HG02885 (cell line): ENCODE measurements around the gene BCL2L14.
A peak's percentile ranks its signal among the peaks of the same experiment; 100 is the strongest.

Source experiments
- ATAC-seq: cut with Tn5 transposase; IDR thresholded peaks from one replicate; pipeline ENCODE4 v1.9.1; 2021; ENCODE audit warnings: mild to moderate bottlenecking; ENCODE audit not compliant: unreplicated experiment, poor library complexity

Gene BCL2L14

DNA sequence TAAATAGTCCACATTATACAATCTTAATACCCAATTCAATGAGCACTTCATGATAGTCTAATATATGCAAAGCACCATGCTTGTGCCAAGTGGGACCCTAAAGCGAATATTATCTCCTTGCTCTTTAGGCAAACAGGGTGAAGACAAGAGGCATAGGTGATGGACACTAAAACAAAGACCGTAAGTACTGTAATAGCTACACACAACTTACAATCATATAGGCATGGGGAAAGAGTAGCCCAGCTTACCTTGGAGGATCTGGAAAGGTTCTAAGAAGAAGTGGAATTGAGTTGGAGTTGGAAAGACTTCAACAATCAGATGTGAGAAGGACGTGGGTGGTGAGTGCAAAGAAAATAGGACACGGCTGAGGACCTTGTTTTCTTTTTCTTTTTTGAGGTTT, 19.1 kb upstream of the BCL2L14 start:
- no peak for ATAC-seq

DNA sequence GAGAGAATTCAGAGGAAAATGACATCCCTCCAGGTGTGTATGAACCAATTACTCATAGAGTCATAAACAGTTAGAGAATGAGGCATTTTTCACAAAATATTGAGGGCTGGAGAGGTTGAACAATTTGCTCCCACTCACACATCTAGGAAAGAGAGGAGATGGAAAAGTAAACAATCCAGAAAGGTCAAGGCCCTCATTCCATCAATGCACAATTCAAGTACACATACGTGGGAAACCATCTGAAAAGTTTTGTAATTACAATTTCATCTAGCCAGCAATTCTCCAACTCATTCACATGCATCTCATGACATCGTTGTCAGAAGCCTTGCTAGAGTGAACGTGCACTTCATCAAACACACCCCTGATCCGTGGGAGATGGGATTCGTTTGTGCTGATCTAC, 15.7 kb upstream of the BCL2L14 start:
- ATAC-seq: no peak

- ATAC-seq: no peak
These were observed 13.8 kb upstream of the BCL2L14 start for GRCh38 chr12:12056951-12057350.

- no peak for ATAC-seq
These were observed 6.1 kb upstream of the BCL2L14 start for GRCh38 chr12:12064596-12064995.

DNA sequence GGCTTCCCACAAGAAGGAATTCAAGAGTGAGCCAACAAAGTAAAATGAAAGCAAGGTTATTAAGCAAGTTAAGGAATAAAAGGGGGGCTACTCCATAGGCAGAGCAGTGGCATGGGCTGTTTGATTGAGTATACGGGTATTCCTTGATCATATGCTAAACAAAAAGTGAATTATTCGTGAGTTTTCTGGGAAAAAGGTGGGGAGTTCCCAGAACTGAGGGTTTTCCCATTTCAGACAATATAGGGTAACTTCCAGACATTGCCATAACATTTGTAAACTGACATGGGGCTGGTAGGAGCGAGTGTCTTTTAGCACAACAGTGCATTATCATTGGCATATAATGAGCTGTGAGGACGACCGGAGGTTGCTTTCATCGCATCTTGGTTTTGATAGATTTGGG, 2.0 kb upstream of the BCL2L14 start:
- ATAC-seq: no peak

DNA sequence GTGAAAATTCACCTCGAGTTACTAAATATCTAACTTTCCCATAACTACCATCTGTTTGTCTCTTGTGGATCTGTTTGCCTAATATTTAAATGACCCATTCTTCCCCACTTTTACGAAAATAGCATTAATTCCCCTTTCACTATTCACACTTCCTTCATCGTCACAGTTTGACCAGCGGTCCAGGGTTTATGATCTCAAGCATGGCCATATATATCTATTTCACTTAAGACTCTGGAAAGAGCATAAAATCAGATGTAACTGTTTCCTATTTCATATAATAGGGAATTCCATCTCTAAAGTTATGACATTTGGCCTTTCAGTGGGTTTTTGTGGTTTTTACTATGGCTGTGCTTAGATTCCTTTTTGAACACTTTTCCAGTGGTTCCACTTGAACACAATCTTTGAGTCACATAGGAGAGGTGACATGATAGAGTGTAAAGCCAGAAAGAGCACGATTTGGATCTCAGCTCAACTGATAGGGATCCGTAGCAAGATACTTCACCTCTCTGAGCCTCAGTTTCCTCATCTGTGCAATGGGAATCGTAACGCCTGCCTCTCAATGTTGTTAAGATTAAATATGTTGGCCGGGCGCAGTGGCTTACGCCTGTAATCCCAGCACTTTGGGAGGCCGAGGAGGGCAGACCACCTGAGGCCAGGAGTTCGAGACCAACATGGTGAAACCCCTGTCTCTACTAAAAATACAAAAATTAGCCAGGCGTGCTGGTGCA, 754 bp upstream of the BCL2L14 start:
- ATAC-seq: no peak

GRCh38 chr12:12072064-12072760, 1.5 kb downstream of the BCL2L14 start:
- peak; percentile 75 for ATAC-seq

DNA sequence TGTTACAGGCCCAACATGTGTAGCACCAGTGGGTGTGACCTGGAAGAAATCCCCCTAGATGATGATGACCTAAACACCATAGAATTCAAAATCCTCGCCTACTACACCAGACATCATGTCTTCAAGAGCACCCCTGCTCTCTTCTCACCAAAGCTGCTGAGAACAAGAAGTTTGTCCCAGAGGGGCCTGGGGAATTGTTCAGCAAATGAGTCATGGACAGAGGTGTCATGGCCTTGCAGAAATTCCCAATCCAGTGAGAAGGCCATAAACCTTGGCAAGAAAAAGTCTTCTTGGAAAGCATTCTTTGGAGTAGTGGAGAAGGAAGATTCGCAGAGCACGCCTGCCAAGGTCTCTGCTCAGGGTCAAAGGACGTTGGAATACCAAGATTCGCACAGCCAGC, 8.6 kb downstream of the BCL2L14 start:
- no peak for ATAC-seq

DNA sequence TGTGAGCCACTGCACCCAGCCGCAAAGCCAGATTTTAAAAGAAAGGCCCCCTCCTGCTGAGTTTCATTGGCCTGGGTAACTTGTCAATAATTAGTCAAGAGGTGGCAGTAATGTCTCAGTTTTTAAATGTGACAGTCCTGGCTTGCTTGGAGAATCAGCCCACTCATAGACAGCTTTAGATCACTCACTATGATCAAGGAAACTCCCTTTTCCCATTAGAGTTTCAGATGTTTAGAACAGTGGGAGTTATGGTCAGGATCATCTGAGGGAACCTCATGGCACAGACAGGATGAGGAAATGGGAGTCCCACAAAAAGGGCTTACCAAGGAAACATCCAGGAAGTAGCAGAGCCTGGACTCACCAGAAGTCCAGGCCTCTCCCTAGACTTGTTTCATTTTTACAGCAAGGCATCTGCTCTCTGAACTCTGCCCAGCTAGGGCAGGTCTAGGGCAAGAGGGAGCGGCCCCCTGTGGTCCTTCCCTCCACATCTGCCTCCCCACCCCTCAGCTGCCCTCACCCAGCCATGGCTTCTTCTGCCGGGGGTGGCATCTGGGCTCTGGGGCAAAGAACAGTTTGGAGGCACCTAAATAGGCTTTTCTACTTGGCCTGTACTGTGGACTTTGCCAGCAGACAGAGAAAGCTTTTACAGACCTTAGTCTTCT, 11.2 kb downstream of the BCL2L14 start:
- peak; percentile 39 for ATAC-seq

- no peak for ATAC-seq
These were observed 12.9 kb downstream of the BCL2L14 start for GRCh38 chr12:12083688-12084087.

GRCh38 chr12:12086362-12086761, 15.6 kb downstream of the BCL2L14 start:
- ATAC-seq: no peak

DNA sequence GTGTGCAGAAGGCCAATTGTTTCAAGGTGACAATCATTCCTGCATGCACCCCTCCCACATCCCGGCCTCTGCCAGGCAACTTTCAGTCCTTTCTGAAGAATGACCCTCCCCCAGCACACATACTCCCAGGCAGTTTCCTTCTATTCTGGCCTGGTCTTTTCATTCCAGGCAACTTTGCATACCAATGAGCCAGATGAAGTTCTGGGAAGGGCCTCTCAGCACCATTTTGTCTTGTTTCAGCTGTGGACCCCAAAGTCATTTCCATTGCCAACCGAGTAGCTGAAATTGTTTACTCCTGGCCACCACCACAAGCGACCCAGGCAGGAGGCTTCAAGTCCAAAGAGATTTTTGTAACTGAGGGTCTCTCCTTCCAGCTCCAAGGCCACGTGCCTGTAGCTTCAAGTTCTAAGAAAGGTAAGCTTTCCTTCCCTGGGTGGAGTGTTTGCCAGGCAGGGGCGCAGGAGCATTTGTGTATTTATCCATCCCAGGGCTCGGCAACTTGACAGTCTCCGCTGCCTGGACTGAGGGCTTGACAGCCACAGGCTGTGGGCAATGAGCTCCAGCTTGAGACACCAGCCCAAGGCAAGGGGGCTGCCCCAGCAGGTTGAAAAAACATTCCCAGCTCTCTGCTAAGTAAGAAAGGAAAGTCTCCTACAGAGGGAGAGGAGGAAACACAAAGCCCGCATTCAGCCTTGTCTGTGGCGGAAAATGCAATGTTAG, 16.4 kb downstream of the BCL2L14 start:
- ATAC-seq: no peak

- no peak for ATAC-seq
These were observed 16.9 kb downstream of the BCL2L14 start for GRCh38 chr12:12087693-12088034.

GRCh38 chr12:12088147-12088546, 17.4 kb downstream of the BCL2L14 start:
- no peak for ATAC-seq

DNA sequence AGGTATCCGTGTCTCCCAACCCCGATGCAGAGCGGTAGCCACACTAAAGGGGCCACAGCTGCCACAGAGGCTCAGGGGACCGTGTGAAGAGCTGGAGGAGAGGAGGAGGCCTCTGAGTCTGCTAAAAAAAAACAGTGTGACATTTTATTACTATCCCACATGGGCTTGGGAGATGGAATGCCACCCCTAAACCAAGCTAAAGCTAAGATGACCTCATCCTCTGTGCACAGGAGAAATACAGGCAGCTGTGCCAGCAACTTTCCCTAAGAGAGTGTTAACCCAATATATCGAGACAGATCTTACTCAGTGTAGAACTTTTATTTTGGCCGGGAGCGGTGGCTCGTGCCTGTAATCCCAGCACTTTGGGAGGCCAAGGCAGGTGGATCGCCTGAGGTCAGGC, 18.0 kb downstream of the BCL2L14 start:
- no peak for ATAC-seq

DNA sequence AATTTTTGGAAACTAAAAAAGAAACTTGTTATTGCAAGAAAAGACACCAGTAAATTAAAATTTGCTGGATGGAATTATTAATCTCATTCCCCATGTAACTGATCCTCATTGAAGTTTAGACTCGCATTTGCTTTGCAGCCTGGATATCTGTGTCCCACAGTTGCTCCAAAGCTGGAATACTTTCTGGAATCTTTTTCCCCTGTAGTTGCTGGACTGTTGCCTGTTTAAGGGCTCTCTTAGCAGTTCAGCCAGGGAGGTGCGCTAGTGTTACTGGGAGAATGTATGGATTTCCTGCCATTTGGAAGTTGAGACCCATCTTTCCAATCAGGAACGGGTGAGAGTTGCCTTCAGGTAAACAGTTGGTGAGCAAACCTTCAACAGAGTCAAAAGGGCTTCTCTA, 20.3 kb downstream of the BCL2L14 start:
- no peak for ATAC-seq

GRCh38 chr12:12091977-12092663, 21.4 kb downstream of the BCL2L14 start:
- ATAC-seq: no peak

GRCh38 chr12:12094481-12094880, 23.7 kb downstream of the BCL2L14 start:
- no peak for ATAC-seq

GRCh38 chr12:12095021-12095420, 24.3 kb downstream of the BCL2L14 start:
- no peak for ATAC-seq

- ATAC-seq: no peak
These were observed 27.4 kb downstream of the BCL2L14 start for GRCh38 chr12:12097891-12098690.
